GOT3 (cell line): ENCODE results near the gene PRKCE.

Experiments used
- DNase-seq: peaks from one replicate; lab custom pipeline; 2025; ENCODE audit warnings: mixed read lengths; lab: John Stamatoyannopoulos, UW

PRKCE gene

DNA sequence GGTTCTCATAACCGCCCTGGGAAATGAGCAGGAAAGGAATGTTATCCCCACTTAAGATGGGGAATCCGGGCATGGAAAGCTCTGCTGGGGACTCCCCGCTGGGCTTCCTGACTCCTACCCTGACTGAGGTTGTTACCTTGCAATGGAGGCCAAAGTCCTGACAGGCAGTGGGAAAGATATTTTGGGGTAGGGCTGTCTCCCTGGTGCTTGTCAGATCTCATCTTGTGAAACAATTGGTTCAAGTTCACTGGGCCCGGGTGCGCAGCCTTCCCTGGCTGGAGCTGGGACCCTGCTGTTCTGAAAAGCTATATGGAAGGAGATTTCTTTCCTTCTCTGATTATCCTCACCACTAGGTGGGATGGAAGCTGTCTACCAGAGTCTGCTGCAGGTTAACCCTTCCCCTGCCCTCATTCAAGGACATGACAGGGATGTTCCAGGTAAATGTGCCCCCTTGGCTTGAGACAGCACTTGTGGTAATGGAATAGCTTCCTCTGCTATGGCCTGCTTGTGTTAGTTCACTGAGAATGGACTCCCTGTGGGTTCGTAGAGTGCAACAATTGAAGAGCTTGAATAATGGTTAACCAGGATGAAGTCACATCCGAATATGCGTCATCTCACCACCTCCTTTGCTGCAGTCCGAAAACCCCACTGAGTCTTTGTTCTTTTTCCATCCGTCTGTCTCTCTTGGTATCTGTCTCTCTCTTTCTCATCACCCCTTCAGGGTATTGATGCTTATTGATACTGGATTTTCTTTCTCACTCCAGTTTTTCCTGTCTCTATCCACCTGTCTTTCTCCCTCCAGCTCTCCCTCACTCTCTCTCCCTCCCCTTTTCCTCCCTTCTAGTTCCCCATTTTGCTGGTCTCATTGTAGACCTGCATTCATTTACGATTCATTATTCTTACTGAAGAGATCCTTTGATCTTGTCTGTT is 577.9 kb downstream of the PRKCE start:
- no peak for DNase-seq

DNA sequence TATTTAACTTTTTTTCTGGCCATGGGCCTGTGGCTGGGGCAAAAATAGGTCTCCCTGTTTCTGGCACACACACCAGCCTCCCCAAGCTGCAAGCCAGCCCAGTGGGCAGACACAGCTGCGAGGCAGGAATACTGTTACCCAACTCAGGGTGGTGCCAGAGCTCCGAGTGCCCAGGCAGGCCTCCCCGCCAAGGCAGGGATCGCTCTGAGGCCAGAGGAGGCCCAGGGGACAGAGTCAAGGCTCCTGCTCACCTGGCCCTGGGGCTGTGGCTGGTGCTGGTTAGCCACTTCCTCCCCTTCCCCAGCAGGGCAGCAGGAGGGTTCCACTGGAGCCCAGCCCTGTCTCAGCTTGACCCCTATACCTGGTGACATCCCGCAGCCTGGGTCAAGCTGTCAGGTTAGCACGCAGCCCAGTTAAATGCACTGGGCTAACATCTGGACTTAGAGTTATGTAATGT is 578.7 kb downstream of the PRKCE start:
- no peak for DNase-seq

DNA sequence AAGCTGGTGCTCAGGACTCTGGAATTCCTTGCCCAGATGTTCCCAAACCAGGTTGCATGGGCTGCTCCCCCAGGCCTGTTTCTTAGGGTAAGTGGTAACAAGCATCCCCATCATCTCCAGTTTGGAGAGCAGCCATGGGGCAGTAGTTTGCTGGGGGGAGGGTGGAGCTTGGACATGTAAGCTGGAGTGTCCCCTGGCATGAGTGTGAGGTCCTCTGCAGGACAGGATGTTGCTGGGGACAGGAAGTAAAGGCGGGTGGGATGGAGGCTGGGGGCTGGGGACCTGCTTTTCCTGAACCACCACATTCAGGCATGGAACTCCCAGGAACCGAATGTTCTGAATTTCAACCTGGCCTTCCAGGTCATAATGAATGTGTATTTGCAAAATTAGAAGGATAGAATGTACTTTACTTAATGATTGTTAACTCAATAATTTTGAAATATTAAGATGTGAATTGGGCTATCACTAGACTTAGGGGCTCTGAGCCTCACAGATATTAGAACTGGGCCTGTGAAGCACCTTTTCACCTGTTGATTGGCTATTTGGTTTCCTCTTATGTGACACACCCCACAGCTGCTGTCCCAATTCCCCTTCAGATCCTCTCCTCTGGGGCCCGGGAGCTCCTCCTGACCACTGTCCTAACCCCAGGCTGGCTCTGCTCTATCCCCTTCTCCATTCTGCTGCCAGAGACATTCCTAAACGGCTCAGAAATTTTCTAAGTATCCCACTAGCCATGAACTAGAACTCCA is 579.4 kb downstream of the PRKCE start:
- DNase-seq = no peak

DNA sequence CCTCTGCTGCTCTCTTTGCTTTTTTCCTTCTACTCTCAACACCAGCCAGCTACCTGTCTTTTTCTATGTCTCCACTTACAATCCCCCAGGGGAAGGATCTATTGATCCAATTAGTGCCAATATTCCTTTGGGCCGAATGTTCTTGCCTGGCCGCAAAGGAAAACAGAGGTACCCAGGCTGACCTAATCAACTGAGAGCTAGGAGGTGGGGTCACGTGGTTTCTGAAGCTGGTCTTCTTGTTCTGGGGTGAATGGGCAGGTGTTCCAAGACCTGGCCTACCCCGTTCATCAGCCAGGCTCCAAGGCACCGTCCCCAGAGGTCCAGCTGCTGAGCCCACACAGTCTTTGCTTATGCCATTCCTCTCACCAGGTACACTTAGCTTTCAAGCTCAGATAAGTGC is 580.2 kb downstream of the PRKCE start:
- DNase-seq = no peak

DNA sequence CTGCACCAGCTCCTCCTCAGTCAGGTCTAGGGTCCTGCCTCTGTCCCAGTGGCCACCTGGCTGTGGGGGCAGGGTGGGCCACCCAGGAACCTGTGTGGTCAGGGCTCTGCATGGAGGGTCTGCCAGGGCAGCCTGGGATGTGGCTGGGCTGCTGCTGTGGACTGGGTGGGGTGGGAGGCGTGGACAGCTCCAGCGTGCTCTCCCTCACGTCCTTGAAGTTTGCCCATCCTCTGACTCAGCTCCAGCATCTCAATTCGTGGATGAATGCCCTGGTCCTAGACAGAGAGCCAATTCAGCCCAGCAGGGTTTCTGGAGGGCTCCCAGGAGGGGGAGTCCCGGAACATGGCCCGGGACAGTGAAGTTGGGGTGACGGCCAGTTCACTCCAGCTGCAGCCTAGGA is 581.4 kb downstream of the PRKCE start:
- DNase-seq = no peak

DNA sequence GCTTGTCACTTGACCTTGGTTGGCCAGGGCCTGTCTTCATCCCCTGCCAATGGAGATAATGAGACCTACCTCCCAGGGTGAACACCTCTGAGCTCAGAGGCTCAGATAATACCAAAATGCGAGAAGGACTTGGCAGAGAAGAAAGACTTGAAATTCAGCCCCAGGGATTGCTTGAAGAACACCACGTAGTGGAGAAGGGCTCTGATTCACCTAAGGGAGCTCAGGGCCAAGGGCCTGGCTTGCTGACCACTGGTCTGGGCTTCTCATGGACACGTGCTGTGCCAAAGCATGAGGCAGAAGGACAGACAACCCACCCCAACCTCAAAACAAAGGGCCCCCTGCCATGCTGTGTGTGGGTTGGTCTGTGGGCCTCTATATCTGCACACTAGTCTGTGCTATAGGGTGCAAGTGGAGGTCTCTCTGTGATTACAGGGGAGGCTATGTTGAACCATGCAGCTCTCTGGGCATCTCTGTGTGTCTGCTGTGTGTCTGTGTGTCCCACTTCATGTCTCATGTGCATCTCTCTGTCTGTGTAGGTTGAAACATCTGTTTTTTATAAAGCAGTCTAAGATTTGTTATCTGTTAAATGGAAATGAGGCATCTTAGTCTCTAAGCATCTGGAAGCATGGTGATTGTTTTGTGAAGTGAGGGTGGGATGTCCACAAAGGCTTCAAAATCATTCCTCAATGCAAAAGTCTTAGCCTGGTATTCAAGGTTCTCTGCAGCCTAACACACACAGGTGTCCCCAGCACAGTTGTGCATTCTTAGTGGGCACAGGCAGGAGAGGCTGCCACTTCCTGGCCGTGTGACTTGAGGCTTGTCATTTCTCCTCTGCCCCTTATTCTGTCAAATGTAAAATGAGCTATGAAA is 584.8 kb downstream of the PRKCE start:
- no peak for DNase-seq

DNA sequence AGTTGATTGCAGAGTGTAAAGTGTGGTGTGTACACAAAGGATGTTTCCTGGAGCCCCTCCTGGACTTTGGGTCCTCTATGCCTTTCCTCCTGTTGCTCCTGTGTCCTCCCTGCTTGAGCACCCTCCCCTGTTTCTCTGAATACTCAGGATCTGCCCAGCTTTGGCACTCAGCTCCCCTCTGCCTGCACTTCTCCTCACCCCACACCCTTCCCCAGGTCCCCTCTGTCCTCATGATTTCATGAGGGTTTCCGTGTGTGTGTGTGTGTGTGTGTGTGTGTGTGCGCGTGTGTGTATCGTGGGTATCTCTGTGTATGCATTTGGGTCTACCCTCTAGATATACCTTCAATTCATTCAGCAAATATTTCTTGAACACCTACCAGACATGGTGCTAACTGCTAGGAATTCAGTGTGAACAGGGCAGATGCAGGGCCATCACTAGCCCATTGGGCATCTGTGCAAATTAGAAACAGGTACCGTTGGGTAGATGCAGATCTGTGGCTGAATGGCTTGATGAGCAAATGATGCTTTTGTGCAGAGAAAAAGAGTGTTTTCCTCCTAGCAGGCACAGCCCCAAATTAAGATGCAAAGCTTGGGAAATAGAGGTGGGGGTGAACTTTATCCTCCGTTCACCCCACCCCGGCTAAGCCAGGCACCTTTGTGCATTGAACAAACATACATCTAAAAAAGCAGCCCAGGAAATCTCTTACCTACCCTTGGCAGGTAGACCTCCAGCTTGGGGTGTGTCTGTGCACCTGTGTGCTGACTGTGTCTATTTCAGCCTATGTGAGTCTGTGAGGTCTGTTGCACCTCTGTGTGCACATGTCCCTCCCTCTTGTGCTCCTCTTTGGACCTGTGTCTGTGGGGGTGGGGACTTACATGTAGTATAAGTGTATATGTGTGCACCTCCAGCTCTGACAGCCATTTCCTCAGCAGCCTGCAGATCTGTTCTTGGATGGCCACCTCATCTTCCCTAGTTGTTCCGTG is 585.7 kb downstream of the PRKCE start:
- no peak for DNase-seq
